Esophagus squamous epithelium (tissue), 5 donors: ENCODE results near the gene TPPP. TPM values are rescaled to one million over a fixed set of nuclear protein-coding genes. Genes with fewer than 3 reads are reported as not detected.

Source experiments
- DNase-seq: peaks from one replicate; lab custom pipeline; 2025; lab: John Stamatoyannopoulos, UW
- H3K27ac ChIP-seq, 4 donors: fragments of 200-600 bp; sonication (generic); one replicate each; pipeline ENCODE4 v1.5.1; 2016 to 2019; ENCODE audit warnings: mild to moderate bottlenecking in 1 of 4
- H3K27me3 ChIP-seq, 4 donors: fragments of 200-600 bp; sonication (generic); 1 replicate in 3 of 4; 2 replicates in 1 of 4; pipeline versions ENCODE4 v1.5.1 to v1.6.0; 2017 to 2021; ENCODE audit warnings: antibody characterized with exemption in 1 of 4
- H3K36me3 ChIP-seq, 3 donors: fragments of 200-600 bp; sonication (generic); one replicate each; pipeline ENCODE4 v1.5.1; 2016 to 2019
- H3K4me1 ChIP-seq, 3 donors: fragments of 200-600 bp; sonication (generic); one replicate each; pipeline ENCODE4 v1.5.1; 2017 to 2019
- H3K4me3 ChIP-seq, 4 donors: fragments of 200-600 bp; sonication (generic); 1 replicate in 3 of 4; 2 replicates in 1 of 4; pipeline ENCODE4 v1.5.1; 2016 to 2019; ENCODE audit warnings: mild to moderate bottlenecking in 2 of 4, moderate library complexity in 1 of 4
- H3K9me3 ChIP-seq, 3 donors: fragments of 200-600 bp; sonication (generic); one replicate each; pipeline ENCODE4 v1.5.1; 2016 to 2019
- CTCF ChIP-seq, 6 experiments: fragments of 450-650 bp in 4 of 6; fragments of 200-600 bp in 2 of 6; sonication (generic) in 2 of 6; IDR thresholded peaks; one replicate each; pipeline ENCODE4 v1.5.1; 2016 to 2019; ENCODE audit warnings: antibody characterized with exemption in 6 of 6, mild to moderate bottlenecking in 4 of 6, moderate library complexity in 4 of 6
- POLR2A ChIP-seq, 4 donors: fragments of 450-650 bp; IDR thresholded peaks; one replicate each; pipeline ENCODE4 v1.6.1; 2017; ENCODE audit warnings: antibody characterized with exemption in 4 of 4, mild to moderate bottlenecking in 4 of 4, moderate library complexity in 3 of 4
- WGBS, 2 donors: methylation state at CpG; one replicate each; pipeline ENCODE4 v1.1.5; 2018; 5-methylcytosine and 5-hydroxymethylcytosine counted together
- intact Hi-C: fragments of 100-400 bp; cut with DNase I; formaldehyde crosslinking; loops from one replicate; pipeline ENCODE4 v1.15.0; 2022
- total RNA-seq, 4 donors: library from RNA; depleted of rRNA; stranded (reverse); fragments of >200 nt; gene quantifications; one replicate each; pipeline ENCODE4 v1.1.0, GENCODE V29; 2016
- donor health status: DM: yes; HTN: yes; CAD: no.

TPPP gene
- total RNA-seq, 4 donors from 2014 or later, result 1.7 to 5.8 (median 5.5) TPM

DNA sequence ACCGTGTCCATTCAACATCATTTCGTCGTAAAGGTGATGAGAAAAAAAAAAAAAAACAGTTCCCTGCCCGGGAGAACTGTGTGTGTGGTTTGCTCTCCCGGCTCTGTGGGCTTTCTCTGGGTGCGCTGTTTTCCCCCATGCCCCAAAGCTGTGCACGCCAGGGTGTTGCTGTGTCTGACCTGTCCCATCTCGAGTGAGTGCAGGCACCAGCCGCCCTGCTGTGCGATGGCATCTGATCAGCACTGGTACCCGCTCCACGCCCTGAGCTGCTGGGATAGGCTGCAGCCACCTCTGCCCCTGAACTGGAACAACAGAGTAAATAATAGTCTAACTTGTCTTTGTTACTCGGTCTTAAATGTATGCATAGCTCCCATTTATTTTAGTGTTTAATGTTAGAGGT lies 47.7 kb downstream of the TPPP start:
- Histone ChIP-seq H3K4me1 (no peaks in the 10 kb centered on the region), H3K36me3 (peaks cover 0 to 77% (median 2%) of the 10 kb centered on the region in 3 donors), H3K27me3 (no peaks in the 10 kb centered on the region), H3K9me3 (no peaks in the 10 kb centered on the region), H3K27ac (no peak overlapping the region), H3K4me3 (no peak overlapping the region)
- TF ChIP-seq CTCF (IDR thresholded peaks at IDR 0.05) (no peak), POLR2A (IDR thresholded peaks at IDR 0.05) (no peak)
- DNase-seq, result no peak
- WGBS, 2 donors, result 89 to 94% methylated on average over 10 to 13 of the region's 13 CpGs
- intact Hi-C loops, result no loop called here

GRCh38 chr5:644971-645370 lies 48.2 kb downstream of the TPPP start:
- peaks cover 0 to 82% (median 5%) of the 10 kb centered on the region in 3 donors for H3K36me3 ChIP-seq
- intact Hi-C loops, result no loop called here
- no peaks in the 10 kb centered on the region for H3K9me3 ChIP-seq
- H3K27ac ChIP-seq, result no peak overlapping the region
- H3K27me3 ChIP-seq, result no peaks in the 10 kb centered on the region
- no peak overlapping the region for H3K4me3 ChIP-seq
- no peak for DNase-seq
- WGBS, 2 donors, result 94 to 95% methylated on average over 15 of the region's 15 CpGs
- TF ChIP-seq POLR2A (IDR thresholded peaks at IDR 0.05), result no peak
- TF ChIP-seq CTCF (IDR thresholded peaks at IDR 0.05), result no peak
- H3K4me1 ChIP-seq, result no peaks in the 10 kb centered on the region

- no peak overlapping the region for H3K4me3 ChIP-seq
- H3K9me3 ChIP-seq, result no peaks in the 10 kb centered on the region
- no peaks in the 10 kb centered on the region for H3K4me1 ChIP-seq
- H3K27ac ChIP-seq, result no peak overlapping the region
- intact Hi-C loops, result no loop called here
- no peaks in the 10 kb centered on the region for H3K27me3 ChIP-seq
- H3K36me3 ChIP-seq, result peaks cover 0 to 86% (median 5%) of the 10 kb centered on the region in 3 donors
- TF ChIP-seq CTCF (IDR thresholded peaks at IDR 0.05) (no peak), POLR2A (IDR thresholded peaks at IDR 0.05) (no peak)
- no peak for DNase-seq
- 87 to 95% methylated on average over 12 to 13 of the region's 13 CpGs for WGBS, 2 donors
Observed at GRCh38 chr5:644509-644908, 48.6 kb downstream of the TPPP start.

- no peak for TF ChIP-seq POLR2A (IDR thresholded peaks at IDR 0.05)
- TF ChIP-seq CTCF (IDR thresholded peaks at IDR 0.05), result no peak
- Histone ChIP-seq H3K4me1 (no peaks in the 10 kb centered on the region), H3K9me3 (no peaks in the 10 kb centered on the region), H3K27me3 (no peaks in the 10 kb centered on the region), H3K27ac (no peak overlapping the region), H3K4me3 (no peak overlapping the region), H3K36me3 (peaks cover 0 to 93% (median 8%) of the 10 kb centered on the region in 3 donors)
- intact Hi-C loops, result no loop called here
- WGBS, 2 donors, result 58 to 64% methylated on average over 4 of the region's 11 CpGs
- no peak for DNase-seq
Observed at GRCh38 chr5:643811-644271, 49.3 kb downstream of the TPPP start.

DNA sequence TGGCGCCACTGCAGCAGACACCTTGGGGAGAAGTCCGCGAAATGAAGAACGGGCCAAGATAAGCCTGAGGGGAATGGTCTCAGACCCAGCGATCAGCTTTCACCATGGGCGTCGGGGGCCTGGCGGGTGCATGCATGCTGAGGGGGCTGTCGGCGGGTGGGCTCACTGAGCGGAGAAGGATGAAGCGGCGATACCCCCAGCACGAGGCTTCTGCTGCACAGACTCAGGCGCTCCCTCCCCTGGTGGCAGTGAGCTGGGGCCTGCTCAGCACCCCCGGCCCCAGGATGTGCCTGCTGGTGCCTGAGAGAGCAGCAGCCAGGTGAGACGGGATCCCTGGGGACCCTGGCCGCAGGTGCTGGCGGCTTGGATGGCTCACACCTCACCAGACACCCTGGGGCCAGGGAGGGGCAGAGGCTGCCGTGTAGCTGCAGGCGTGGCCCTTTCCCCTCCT lies 49.8 kb downstream of the TPPP start:
- Histone ChIP-seq H3K4me3 (no peak overlapping the region), H3K4me1 (no peaks in the 10 kb centered on the region), H3K27ac (no peak overlapping the region), H3K27me3 (no peaks in the 10 kb centered on the region), H3K36me3 (peaks cover 0 to 98% (median 12%) of the 10 kb centered on the region in 3 donors), H3K9me3 (no peaks in the 10 kb centered on the region)
- 89 to 95% methylated on average over 14 to 15 of the region's 21 CpGs for WGBS, 2 donors
- no peak for DNase-seq
- intact Hi-C loops, result no loop called here
- TF ChIP-seq CTCF (IDR thresholded peaks at IDR 0.05) (no peak), POLR2A (IDR thresholded peaks at IDR 0.05) (no peak)
